Activated CD8-positive, alpha-beta memory T cell treated with anti-CD3 and anti-CD28 coated beads for 24 hours (primary cell): ENCODE results near the gene ERICH6.

ENCODE experiments used
- DNase-seq: peaks from one replicate; pipeline ENCODE4 v3.0.0-alpha.2; 2020

Gene ERICH6

DNA sequence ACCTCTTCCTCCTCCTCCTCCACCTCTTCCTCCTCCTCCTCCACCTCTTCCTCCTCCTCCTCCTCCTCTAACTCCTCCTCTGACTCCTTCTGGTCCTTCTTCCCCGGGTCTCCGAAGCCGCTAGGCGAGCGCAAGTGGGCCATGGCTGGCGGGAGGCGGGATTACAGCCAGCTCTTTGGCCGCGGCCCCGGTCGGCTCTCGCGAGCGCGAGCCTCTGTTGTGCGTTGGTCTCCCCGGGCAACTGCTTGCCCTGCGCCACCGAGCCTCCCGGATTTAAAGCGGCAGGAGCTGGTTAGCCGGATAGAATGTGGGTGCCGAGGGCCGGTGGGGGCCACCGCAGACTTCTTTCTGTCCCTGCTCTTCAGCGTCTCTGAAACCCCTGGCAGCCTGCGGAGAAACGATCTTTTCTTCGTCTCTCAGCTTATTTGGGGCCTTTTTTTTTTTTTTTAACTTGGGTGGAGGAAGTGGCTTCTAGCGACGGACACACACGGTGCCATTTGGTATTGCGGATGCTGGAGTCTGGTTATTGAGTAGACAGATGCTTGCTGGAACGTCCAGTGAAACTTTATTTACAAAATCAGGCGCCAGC, at the start of gene ERICH6:
Gene ERICH6 (minus strand): TSS at position 165 of the 589 bp plus-strand sequence. CDS start 22 bp downstream, at position 143.
- peak; percentile 91 for DNase-seq

DNA sequence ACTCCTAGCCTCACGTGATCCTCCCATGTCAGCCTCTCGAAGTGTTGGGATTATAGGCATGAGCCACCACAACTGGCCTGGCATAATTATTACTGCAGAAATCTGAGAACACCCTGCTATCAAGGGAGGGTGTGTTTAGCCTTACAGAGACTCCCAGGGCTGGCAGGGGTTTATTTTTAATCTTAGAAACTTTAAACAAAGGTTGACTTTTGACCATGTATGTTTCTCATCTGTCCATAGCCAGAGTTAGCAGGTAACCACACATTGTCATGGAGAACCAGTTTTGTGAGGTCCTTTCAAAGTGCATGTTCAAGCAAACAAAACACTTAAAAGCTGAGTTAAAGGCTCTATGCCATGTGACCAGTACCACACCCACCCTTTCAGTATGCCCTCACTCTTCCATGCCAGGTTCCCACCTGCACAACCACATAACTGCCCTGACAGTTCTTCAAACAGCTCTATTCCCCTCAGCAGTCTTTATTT, 48.1 kb upstream of the ERICH6 start:
- DNase-seq = no peak

DNA sequence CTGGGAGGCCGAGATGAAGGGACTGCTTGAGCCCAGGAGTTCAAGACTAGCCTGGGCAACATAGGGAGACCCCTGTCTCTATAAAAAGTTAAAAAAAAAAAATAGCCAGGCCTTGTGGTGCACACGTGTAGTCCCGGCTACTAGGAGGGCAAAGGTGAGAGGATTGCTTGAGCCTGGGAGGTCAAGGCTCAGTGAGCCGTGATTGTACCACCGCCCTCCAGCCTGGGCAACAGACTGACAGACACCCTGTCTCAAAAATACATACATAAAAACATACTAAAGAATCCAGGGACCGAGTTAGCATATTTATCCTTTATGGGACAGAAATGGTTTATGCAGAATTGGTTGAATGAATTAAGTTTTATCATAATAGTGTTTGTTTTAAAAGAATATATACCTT, 45.5 kb upstream of the ERICH6 start:
- no peak for DNase-seq

DNA sequence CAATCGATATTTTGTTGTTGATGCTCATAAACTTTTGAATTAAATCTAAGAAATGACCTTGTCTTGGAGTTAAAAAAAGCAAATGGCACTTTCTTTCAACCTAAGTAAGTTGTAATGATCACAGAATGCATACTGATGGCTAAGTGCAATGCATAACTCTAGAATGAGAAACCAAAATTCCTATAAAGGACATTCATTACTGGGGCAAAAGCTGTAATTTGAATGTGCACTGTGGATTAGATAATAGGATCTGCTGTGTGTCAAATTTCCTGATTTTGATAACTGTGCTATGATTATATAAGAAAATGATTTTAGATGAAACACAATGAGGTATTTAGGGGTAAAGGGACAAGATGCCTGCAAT, 44.9 kb upstream of the ERICH6 start:
- DNase-seq = no peak

DNA sequence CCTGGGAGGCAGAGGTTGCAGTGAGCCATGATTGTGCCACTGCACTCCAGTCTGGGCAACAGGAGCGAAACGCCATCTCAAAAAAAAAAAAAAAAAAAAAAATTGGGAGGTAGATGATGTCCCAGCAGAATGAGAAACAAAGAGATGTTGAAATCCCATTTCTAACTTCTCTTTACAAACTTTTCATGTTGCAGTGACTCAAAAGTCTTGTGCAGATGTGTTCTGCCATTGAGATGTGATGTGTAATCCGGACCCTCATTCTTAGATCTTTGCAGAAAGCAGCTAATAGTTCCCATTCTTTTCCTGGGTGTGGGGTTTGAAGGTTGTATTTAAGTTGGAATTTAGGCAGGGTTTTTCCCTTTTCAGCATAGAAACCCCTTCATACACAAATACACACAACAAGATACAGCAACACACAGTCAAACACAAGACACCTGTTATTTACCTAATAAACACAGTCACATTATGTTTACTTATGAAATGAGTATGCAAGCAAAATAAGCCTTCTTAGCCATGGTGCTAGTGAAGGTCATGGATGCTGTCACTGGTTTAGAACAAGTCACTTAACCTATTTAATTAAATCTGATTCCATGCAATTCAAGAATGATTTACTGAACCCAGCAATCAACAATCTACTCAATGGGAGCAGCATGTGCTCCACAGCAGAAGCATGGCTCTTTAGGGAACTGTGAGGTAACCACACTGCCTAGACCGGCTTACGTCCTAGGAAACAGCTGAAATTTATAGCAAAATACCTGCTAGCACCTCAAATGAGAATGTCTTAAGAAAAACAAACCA, 44.4 kb upstream of the ERICH6 start:
- no peak for DNase-seq

DNA sequence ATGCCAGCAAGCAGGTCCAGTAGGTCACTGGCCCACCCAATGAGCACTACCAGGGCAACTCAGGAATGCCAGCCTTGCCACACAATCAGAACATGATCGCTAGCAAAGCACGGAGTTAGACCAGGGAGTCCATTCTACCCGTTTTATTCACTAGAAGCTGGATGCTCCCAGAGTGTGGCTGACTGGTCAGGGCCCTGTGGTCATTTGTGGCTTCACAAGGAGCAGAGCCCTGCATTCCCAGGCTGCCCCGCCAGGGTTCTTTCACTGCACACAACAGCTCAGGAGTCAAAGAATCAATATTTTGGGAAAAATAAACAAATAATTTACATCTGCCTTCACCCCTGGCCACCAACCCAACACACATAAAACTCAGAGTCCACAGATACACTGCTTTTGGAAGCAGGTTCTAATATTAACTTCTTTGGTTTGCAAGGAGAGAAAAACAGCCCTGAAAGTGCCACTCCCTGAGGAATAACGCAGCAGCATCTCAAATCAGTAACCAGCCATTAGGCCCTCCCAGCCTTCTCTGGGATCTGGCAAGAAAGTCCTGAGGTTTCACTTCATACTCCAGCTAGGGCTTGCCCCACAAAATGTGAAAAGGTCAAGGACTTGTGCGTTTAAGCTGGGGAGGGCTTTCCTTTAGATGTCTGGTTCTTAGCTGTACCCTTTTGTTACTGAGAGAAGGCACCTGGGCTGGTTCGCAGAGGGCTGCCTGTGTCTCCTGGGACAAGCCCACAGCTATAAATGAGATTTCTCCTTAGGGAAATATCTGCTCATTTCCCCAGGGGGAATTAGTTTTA, 43.3 kb upstream of the ERICH6 start:
- no peak for DNase-seq

DNA sequence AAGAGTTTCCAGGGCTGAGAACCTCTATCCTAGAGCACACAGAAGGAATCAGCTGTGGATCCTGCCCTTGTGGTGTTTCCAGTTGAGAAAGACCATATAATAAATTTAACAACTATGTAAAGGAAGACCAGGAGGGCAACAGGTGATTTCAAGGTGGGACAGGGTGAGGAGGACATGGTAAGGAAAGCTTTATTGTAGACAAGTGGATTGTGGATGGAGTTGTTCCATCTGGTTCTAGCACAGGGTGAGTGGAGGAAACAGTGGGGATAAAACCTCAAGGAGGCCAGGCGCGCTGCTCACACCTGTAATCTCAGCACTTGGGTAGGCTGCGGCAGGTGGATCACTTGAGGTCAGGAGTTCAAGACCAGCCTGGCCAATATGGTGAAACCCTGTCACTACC, 42.1 kb upstream of the ERICH6 start:
- DNase-seq = no peak

DNA sequence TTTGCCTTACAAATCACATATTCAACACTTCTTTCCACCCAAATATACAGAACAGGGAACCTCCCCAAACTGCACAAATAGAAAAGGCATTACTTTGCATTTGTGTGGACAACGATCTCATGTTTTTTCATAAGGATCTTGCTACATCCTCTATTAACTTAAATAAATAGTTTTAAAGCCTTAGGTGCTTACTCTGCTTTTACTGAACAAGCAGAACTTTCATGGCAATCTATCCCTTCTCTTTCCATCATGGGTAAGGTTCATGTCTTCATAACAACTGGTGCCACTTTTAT, 41.1 kb upstream of the ERICH6 start:
- no peak for DNase-seq

DNA sequence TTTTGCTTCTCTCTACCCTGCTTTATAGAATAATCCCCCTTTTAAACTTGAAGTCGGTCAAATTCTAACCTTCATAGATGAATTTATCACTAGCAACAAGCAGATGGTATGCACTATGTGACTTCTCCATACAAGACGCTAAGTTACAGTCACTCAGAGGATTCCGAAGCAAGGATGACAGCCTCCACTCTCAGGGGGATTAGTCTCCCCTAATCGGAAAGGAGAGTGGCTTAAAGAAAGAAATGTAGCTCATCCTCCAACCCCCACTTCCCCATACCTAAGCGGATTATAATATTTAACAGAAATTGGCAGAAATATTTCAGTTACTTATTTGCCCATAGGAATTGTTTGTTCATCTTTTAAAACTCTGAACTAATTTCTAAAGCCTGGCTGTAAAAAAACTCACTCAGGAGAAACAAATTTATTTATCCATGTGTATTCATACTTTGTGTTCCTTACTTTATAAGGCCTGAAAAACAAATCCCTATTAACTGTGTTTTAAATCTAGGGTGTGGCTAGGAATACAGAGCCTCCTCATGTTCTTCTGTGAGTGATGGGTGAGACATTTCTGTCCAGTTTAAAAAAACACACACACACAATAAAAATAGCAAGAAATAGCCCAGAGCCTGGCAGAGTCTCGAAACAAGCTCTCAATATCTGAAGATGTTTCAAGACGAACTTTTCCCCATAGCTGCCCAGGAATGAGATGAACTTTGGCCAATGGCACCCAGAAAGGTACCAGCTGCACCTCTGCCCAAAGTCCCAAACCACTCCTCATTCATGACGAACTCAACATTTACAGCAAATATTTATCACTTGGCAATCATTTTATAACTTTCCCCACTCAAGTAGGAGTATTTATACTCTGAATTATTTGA, 40.6 kb upstream of the ERICH6 start:
- DNase-seq = no peak

DNA sequence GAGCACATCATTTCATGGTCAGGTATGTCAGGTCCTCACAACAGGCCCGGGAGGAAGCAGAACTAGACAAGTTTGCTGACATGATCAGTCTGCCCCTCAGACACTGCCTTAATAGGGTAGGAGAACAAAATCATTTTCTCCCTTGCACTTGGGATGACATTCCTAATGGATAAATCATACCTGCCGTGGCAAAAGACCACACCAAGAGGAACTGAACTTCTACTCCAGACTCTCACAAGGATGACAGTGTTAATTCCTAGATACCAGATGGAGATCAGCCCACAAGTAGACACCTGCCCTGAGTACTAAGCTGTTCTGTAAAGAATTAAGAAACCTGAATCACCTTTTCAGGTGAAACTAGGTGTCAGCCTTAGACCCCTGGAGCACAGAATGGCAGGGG, 39.8 kb upstream of the ERICH6 start:
- DNase-seq = no peak

DNA sequence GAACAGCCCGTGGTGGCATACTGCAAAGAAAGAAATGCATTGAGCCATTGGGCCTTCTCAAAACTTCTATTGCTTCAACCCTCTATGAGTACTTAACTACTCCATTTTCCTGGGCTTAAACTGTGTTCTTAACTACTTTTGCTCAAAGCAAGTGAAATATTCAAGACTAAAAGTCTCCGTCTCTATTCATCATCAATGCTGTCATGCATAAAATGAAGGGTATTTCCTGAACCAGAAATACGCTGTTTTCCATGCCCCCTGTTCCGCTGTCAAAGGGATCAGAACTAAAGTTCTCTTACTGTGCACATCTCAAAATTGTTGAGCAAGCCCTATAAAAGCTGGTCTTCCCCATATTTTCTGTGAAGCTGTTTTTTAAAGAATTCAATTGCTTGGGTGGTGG, 39.0 kb upstream of the ERICH6 start:
- DNase-seq = no peak

DNA sequence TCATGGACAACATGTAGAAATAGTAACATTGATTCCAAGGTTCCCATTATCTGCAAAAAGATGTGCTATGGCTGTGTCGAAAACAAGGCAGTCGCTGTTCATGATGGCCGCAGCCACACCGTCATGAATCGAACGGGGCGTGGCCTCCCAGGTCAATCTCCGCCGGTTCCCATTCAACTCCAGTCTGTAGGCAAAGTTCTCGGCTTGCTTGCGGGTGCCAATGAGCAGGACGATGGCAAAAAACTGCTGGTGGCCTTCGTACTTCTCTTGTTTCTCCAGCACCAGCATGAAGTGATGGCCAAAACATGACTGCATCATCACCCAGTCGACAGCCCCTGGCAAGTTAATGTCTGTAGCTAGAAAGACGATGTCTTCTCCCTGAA, 38.4 kb upstream of the ERICH6 start:
- no peak for DNase-seq

DNA sequence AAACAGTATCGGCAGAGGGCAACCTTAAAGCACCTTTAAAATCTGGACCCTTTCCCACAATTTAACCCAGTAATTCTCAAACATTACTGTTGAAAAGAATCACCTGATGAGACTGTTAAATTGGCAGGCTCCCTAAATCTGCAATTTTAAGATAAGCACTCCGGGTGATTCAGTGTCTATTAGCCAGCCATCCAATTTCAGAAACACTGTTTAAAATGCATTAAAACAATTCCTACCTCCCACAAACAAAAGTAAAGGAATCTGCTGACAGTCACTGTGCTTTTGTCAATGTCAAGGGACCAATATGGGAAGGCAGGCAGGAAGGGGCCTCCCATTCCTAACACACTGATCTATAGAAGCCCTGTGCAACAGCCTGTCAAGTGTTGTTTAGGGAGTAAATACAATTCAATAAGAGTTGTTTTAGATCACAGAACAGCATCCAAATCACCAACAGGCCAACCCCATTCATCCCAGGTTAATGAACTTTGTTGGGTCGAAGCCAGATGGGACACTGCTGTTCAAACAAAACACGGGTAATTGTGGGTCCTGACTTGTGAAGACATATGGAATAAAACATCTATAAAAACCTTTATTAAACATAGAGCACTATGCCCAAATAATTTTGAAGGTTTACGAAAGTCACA, 37.9 kb upstream of the ERICH6 start:
- DNase-seq = no peak

DNA sequence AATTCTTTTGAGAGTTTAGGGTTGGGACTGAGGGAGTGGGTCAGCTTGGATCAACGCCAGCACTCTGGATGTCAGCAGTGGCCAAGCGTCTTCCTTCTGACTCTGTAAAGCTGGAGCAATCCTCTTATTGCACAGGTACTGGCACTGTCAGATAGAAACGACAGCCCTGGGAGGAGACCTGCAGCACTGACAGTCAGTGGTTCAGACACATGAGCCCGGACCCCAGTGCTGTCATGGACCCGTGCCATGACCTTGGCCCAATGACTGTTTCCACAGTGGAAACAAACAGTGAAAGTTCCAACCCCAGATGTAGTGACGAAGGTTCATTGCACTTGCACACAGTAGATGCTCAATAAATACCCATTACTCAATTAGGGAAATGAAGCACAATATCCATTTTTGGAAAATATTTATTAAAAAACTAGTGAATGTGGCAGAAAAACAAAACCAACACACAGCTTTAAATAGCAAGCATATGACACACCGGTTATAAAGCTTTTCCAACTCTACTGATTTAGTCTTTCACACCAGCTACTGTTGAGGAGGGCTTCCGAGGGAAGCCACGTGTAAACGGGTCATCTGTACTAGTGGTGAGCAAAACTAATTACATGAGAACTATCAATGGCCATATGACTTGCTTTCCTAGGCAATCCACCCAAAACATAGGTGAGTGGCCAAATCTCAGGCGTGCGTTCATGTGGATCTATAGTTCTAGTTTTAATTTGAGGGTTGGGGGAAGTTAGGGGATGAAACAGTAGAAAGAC, 37.2 kb upstream of the ERICH6 start:
- no peak for DNase-seq

DNA sequence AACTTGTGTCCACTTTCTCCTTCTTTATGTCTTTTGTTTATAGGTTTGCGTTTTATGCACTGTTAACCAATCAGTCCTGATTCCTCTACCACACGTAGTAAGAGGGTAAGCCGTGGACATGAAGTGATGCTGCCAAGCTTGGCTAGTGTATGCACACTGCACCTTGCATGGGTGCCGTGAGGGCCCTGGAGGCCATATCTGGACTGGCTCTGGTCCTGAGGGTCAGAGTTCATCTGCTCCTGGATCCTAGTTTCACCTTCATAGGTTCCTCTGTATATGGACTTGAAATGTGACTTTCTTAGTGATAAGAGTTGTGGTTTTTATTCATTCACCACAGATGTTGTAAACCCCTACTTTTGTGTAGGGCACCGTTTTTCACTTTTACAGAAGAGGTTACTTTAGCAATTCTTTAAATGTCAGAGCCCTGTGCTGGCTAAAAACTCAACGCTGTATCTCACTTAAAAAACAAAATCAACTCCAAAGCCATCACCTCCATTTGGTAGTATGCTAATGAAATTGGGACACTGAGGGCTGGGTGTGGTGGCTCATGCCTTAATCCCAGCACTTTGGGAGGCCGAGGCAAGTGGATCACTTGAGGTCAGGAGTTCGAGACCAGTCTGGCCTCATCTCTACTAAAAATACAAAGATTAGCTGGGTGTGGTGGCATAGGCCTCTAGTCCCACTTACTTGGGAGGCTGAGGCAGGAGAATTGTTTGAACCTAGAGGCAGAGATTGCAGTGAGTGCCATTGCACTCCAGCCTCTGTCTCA, 36.3 kb upstream of the ERICH6 start:
- DNase-seq = no peak

DNA sequence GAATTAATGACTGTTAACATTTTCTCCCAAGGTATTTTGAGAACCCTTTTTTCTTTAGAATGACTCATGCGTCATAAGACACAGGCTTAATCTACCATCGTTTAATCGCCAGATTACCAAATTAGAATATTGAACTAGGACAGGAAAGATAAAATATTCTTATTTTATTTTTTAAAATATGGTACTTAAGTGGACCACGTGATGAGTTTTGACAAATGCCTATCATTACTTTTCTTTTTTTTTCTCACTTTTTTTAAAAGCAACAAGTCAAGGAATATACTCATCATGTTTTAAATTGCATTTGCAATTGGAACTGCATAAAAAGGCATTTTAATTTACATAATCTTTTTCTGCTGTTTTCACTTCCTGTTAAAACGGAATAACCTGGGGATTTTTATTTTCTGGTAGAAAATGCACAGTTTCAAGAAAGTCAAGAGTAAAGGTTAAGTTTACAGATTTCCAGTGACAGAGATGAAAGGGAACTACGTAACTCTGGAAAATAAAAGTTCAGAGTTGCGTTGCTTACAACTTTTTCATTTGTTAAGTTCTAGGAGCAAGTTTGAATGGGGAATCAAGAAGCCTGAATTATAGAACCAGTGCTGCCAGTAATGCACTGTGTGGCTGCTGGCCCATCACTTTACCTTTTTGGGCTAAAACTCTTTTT, 35.6 kb upstream of the ERICH6 start:
- no peak for DNase-seq

DNA sequence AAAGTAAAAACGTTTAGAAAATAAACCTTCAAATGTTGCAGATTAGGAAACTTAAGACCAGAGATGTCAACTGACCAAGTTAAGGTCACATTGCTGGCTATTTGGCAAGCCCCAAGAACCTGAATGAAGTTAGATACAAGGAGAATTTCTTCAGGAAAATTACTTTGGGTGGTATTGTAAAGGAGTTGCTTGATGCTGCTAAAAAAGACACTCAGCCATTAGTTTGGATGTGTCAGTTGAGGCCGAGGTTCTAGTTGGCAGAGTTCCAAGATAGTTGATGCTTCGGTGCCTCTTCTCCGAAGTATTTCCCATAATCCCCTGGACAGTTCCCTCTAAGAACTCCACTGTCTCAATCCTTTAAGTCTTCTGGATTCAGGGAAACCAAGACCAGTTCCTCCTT, 35.0 kb upstream of the ERICH6 start:
- DNase-seq = no peak

DNA sequence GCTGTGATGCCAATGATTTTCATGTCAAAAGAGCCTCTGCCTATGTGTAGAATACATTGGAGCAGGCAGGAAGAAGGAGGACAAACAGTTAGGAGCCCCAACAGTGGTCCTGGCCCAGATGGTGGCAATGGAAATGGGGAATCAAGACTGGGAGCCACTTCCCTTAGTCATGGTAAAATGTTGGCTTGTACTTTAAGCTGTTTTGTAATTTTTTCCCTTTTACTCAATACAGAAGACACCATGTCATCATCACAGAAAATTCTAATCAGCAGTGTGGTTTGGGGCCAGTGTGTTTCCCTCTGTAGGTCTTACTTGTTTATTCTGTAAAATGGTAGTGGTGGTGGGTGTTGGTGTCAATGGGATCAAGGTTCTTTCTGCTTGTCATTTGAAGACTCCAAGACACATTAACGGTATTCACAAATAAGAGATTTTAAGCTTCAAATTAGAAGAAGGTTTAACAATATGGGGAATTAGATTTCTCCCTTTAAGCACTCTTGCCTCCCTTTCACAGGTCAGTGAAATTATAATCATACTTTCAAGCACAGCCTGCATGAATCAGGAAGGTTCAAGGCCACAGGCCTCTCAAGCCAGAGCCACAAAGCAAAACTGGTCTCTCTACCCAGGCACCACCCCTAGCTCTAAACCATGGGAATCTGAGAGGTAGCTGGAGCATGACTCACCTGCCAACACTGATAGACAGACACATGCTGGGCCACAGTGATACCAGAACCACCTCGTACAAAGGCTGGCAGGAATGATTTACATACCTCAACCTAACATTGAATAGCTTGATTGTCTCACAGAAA, 34.4 kb upstream of the ERICH6 start:
- DNase-seq = no peak
